Prostate gland (tissue), 2 donors: ENCODE results near the gene MEG3.

Source experiments
- CTCF ChIP-seq, 4 experiments: fragments of 200-600 bp in 2 of 4; fragments of 450-650 bp in 2 of 4; sonication (generic) in 2 of 4; IDR thresholded peaks; 1 replicate in 3 of 4; 2 replicates in 1 of 4; pipeline ENCODE4 v1.5.1; 2016 to 2019; ENCODE audit warnings: antibody characterized with exemption in 4 of 4, mild to moderate bottlenecking in 2 of 4, moderate library complexity in 2 of 4
- POLR2A ChIP-seq: fragments of 450-650 bp; IDR thresholded peaks from one replicate; pipeline ENCODE4 v1.6.1; 2016; ENCODE audit warnings: antibody characterized with exemption, mild to moderate bottlenecking
- POLR2AphosphoS5 ChIP-seq: sonication (generic); formaldehyde crosslinking; IDR thresholded peaks from one replicate; pipeline ENCODE4 v1.6.1; 2017; ENCODE audit warnings: antibody characterized with exemption

DNA sequence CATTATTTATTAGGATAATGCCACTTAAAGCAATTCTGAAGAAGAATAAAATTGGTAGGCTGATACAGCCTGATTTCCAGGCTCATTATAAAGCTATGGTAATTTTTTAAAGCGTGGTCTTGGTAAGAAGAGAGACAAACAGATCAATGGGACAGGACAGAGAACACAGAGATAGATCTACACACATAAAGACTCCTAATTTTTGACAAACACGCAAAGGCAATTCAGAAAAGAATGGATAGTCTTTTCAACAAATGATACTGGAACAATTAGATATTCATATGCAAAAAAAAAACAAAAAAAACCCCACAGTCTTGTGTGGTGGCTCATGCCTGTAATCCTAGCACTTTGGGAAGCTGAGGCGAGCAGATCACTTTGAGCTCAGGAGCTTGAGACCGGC lies 25.9 kb upstream of the MEG3 start:
- TF ChIP-seq POLR2AphosphoS5, result no peak
- TF ChIP-seq POLR2A, result no peak
- no peak for TF ChIP-seq CTCF (IDR thresholded peaks at IDR 0.05)
